DOHH2 (cell line): Measurements from ENCODE around the gene U2AF1.
"Not testable (repeated sequence)": the region's sequence is repeated elsewhere in the genome, so short reads cannot be mapped to it uniquely, and the experiment has no call there.

Experiments used
- H3F3A ChIP-seq: fragments of 200-600 bp; sonication (generic), shearing (Covaris generic); 2 replicates; pipeline ENCODE4 v1.6.0; 2016; ENCODE audit warnings: antibody characterized with exemption, mild to moderate bottlenecking; ENCODE audit not compliant: control insufficient read depth, insufficient read depth
- H3K27ac ChIP-seq: fragments of 200-600 bp; sonication (generic); 2 replicates; pipeline ENCODE4 v1.5.1; 2014; ENCODE audit warnings: low read depth, mild to moderate bottlenecking, low read length, moderate library complexity
- H3K27me3 ChIP-seq: fragments of 200-600 bp; sonication (generic); 2 replicates; pipeline ENCODE4 v1.6.1; 2014; ENCODE audit warnings: mild to moderate bottlenecking, low read length, mixed read lengths; ENCODE audit not compliant: control insufficient read depth
- H3K36me3 ChIP-seq: fragments of 200-600 bp; sonication (generic); 2 replicates; pipeline ENCODE4 v1.6.1; 2014; ENCODE audit warnings: mild to moderate bottlenecking, low read length, moderate library complexity, mixed read lengths; ENCODE audit not compliant: control insufficient read depth
- H3K4me1 ChIP-seq: fragments of 200-600 bp; sonication (generic); 2 replicates; pipeline ENCODE4 v1.6.1; 2014; ENCODE audit warnings: mild to moderate bottlenecking, low read length, mixed read lengths; ENCODE audit not compliant: control insufficient read depth
- H3K4me2 ChIP-seq: fragments of 200-600 bp; sonication (generic); 2 replicates; pipeline ENCODE4 v1.6.0; 2014; ENCODE audit warnings: mild to moderate bottlenecking, low read length, moderate library complexity
- H3K4me3 ChIP-seq: fragments of 200-600 bp; sonication (generic); 2 replicates; pipeline ENCODE4 v1.5.1; 2014; ENCODE audit warnings: mild to moderate bottlenecking, low read length, mixed read lengths
- H3K79me2 ChIP-seq: fragments of 200-600 bp; sonication (generic); 2 replicates; pipeline ENCODE4 v1.6.1; 2014; ENCODE audit warnings: mild to moderate bottlenecking, low read length, mixed read lengths; ENCODE audit not compliant: control insufficient read depth
- H3K9me2 ChIP-seq: fragments of 200-600 bp; sonication (generic); replicated peaks from 2 replicates; pipeline ENCODE4 v1.6.1; 2014; ENCODE audit warnings: mild to moderate bottlenecking, low read length, mixed read lengths; ENCODE audit not compliant: control insufficient read depth
- H3K9me3 ChIP-seq: fragments of 200-600 bp; sonication (generic); 2 replicates; pipeline ENCODE4 v1.6.1; 2014; ENCODE audit warnings: antibody characterized with exemption, low read length, mixed read lengths; ENCODE audit not compliant: control insufficient read depth, insufficient read depth
- H4K20me1 ChIP-seq: fragments of 200-600 bp; sonication (generic); 2 replicates; pipeline ENCODE4 v1.6.0; 2014; ENCODE audit warnings: low read depth, mild to moderate bottlenecking, antibody characterized with exemption, low read length, moderate library complexity; ENCODE audit not compliant: control insufficient read depth, insufficient read depth

The U2AF1 gene

GRCh38 chr21:43130094-43130493, 22.7 kb upstream of the U2AF1 start:
- H3K4me2 ChIP-seq, H3K36me3 ChIP-seq, H3K79me2 ChIP-seq, H3K9me2 ChIP-seq, H3K9me3 ChIP-seq, H3K27me3 ChIP-seq, H3K4me1 ChIP-seq, H3K4me3 ChIP-seq, H4K20me1 ChIP-seq, H3K27ac ChIP-seq, H3F3A ChIP-seq: not testable (repeated sequence)

GRCh38 chr21:43115956-43116355, 8.6 kb upstream of the U2AF1 start:
- H3K27ac ChIP-seq, H4K20me1 ChIP-seq, H3F3A ChIP-seq, H3K79me2 ChIP-seq, H3K9me2 ChIP-seq, H3K36me3 ChIP-seq, H3K4me3 ChIP-seq, H3K27me3 ChIP-seq, H3K9me3 ChIP-seq, H3K4me2 ChIP-seq, H3K4me1 ChIP-seq: not testable (repeated sequence)

GRCh38 chr21:43114483-43114882, 7.1 kb upstream of the U2AF1 start:
- not testable (repeated sequence) for H3K4me2 ChIP-seq, H3K9me3 ChIP-seq, H4K20me1 ChIP-seq, H3K4me1 ChIP-seq, H3K9me2 ChIP-seq, H3K4me3 ChIP-seq, H3K27ac ChIP-seq, H3K27me3 ChIP-seq, H3F3A ChIP-seq, H3K79me2 ChIP-seq, H3K36me3 ChIP-seq

- not testable (repeated sequence) for H3K27me3 ChIP-seq, H3K36me3 ChIP-seq
Measured at GRCh38 chr21:43109006-43109405, 1.6 kb upstream of the U2AF1 start.

DNA sequence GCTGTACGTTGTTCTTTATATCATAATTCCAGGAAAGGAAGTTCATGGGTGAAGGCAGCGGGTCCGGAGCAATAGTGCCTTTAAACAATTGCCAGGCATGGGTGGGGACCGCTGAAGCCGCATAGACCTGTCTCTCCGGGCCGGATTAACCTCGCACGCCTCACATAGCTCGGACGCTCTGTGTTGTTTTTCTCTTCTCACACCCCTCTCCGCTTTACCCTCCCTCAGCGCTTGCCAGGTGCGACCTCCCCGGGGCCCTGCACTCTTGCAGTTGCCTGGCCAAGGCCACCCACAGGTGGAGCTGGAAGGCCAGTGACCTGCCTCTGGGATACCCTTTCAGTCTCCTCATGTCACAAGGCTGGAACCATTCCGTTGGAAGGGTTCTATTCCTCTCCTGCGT, 807 bp upstream of the U2AF1 start:
- peaks cover 11% of the 10 kb centered on the region for H3K79me2 ChIP-seq
- not testable (repeated sequence) for H3K9me2 ChIP-seq, H3K4me1 ChIP-seq, H3K27me3 ChIP-seq, H3K4me2 ChIP-seq, H4K20me1 ChIP-seq, H3F3A ChIP-seq, H3K4me3 ChIP-seq, H3K36me3 ChIP-seq, H3K27ac ChIP-seq, H3K9me3 ChIP-seq

More at GRCh38 chr21:43109006-43109405, 1.6 kb upstream of the U2AF1 start:
- peaks cover 11% of the 10 kb centered on the region for H3K79me2 ChIP-seq
- not testable (repeated sequence) for H3K27ac ChIP-seq, H4K20me1 ChIP-seq, H3K9me3 ChIP-seq, H3K9me2 ChIP-seq, H3K4me1 ChIP-seq, H3K4me3 ChIP-seq, H3K4me2 ChIP-seq, H3F3A ChIP-seq

- H3F3A ChIP-seq, H3K4me3 ChIP-seq, H3K9me2 ChIP-seq, H3K4me1 ChIP-seq, H3K4me2 ChIP-seq, H3K27ac ChIP-seq, H3K36me3 ChIP-seq, H4K20me1 ChIP-seq, H3K9me3 ChIP-seq, H3K27me3 ChIP-seq: not testable (repeated sequence)
- peaks cover 11% of the 10 kb centered on the region for H3K79me2 ChIP-seq
Measured at GRCh38 chr21:43107794-43108137, 396 bp upstream of the U2AF1 start.

DNA sequence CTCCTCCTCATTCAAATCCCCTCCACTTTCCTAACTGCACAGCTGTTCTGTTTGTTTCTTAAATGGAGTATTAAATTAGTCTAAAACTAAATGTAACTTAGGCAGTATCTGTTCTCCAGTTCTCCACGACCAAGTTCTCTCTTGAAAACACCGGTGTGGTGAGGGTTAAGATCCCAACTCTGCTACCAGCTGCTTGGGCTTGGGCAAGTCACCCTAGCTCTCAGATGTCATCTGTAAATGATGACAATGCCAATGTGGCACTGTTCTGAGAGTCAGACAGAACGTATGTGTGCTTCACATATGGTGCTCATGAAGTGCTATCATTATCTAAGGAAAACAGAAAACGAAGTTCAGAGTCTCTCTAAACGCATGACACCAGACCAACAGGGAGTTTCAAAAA, 2.7 kb downstream of the U2AF1 start:
- H3K9me2 ChIP-seq, H3K27me3 ChIP-seq, H3K4me3 ChIP-seq, H3K9me3 ChIP-seq, H3K4me1 ChIP-seq, H3K4me2 ChIP-seq, H3K27ac ChIP-seq, H3K36me3 ChIP-seq, H3F3A ChIP-seq, H4K20me1 ChIP-seq: not testable (repeated sequence)
- H3K79me2 ChIP-seq: peaks cover 11% of the 10 kb centered on the region

GRCh38 chr21:43102281-43102680, 5.1 kb downstream of the U2AF1 start:
- H3K27me3 ChIP-seq, H3K4me2 ChIP-seq, H3K27ac ChIP-seq, H3K9me2 ChIP-seq, H3K36me3 ChIP-seq, H3K9me3 ChIP-seq, H4K20me1 ChIP-seq, H3K4me3 ChIP-seq, H3K4me1 ChIP-seq, H3F3A ChIP-seq: not testable (repeated sequence)
- H3K79me2 ChIP-seq: peaks cover 11% of the 10 kb centered on the region

DNA sequence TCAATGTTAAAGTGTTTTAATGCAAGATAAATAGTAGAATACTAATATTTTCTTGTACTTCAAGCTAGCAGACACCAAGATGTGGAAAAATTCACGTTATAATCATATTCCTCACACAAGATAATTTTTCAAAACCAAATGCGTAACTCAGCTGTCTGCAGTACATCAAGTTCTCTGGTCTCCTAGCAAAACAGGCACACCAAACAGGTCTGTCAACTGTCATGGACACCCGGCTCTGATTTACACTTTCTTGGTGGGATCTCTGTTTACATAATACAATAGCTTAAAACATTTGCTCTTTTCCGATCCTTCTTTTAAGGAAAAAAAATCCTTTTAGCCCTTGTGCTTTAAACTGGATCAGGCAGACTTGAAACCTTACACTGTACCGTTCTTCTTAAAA, 5.7 kb downstream of the U2AF1 start:
- not testable (repeated sequence) for H3K36me3 ChIP-seq, H3K9me2 ChIP-seq, H4K20me1 ChIP-seq, H3K27ac ChIP-seq, H3K27me3 ChIP-seq, H3F3A ChIP-seq, H3K9me3 ChIP-seq, H3K79me2 ChIP-seq, H3K4me3 ChIP-seq, H3K4me1 ChIP-seq, H3K4me2 ChIP-seq
